ENCODE data around the gene DCLK1.

Gene DCLK1

GRCh38 chr13:35856084-35856483 lies 275.1 kb downstream of the DCLK1 start:
- no peak for DNase-seq

GRCh38 chr13:35855531-35856019 lies 275.6 kb downstream of the DCLK1 start:
- DNase-seq: no peak

GRCh38 chr13:35854286-35854685 lies 276.9 kb downstream of the DCLK1 start:
- DNase-seq: no peak

GRCh38 chr13:35851881-35852280 lies 279.3 kb downstream of the DCLK1 start:
- no peak for DNase-seq

- DNase-seq: no peak
Measured at GRCh38 chr13:35851356-35851755, 279.8 kb downstream of the DCLK1 start.

GRCh38 chr13:35850569-35850968 lies 280.6 kb downstream of the DCLK1 start:
- DNase-seq: no peak

GRCh38 chr13:35849256-35849644 lies 281.9 kb downstream of the DCLK1 start:
- DNase-seq: no peak

GRCh38 chr13:35848336-35849255 lies 282.6 kb downstream of the DCLK1 start:
- no peak for DNase-seq

GRCh38 chr13:35843272-35843671 lies 287.9 kb downstream of the DCLK1 start:
- no peak for DNase-seq

GRCh38 chr13:35841060-35841521 lies 290.1 kb downstream of the DCLK1 start:
- DNase-seq: no peak

- DNase-seq: no peak
Measured at GRCh38 chr13:35839806-35840205, 291.4 kb downstream of the DCLK1 start.

- DNase-seq: no peak
Measured at GRCh38 chr13:35838356-35838755, 292.8 kb downstream of the DCLK1 start.

- DNase-seq: no peak
Measured at GRCh38 chr13:35836446-35836845, 294.7 kb downstream of the DCLK1 start.

GRCh38 chr13:35835989-35836388 lies 295.2 kb downstream of the DCLK1 start:
- DNase-seq: no peak

GRCh38 chr13:35833608-35834275 lies 297.4 kb downstream of the DCLK1 start:
- no peak for DNase-seq

- no peak for DNase-seq
Measured at GRCh38 chr13:35833031-35833430, 298.2 kb downstream of the DCLK1 start.

GRCh38 chr13:35832551-35832950 lies 298.6 kb downstream of the DCLK1 start:
- no peak for DNase-seq

GRCh38 chr13:35830850-35831450 lies 300.2 kb downstream of the DCLK1 start:
- no peak for DNase-seq

GRCh38 chr13:35826626-35827254 lies 304.4 kb downstream of the DCLK1 start:
- DNase-seq: no peak

GRCh38 chr13:35824825-35825224 lies 306.4 kb downstream of the DCLK1 start:
- no peak for DNase-seq

GRCh38 chr13:35824395-35824794 lies 306.8 kb downstream of the DCLK1 start:
- no peak for DNase-seq

- DNase-seq: no peak
Measured at GRCh38 chr13:35822666-35823065, 308.5 kb downstream of the DCLK1 start.

GRCh38 chr13:35818633-35819067 lies 312.5 kb downstream of the DCLK1 start:
- DNase-seq: peak; percentile 35
